GM12891 (cell line): ENCODE measurements around the gene IGLL5.

ENCODE experiments used
- POLR2A ChIP-seq: IDR thresholded peaks from 2 replicates; pipeline ENCODE4 v1.6.1; 2011; ENCODE audit warnings: low read depth, low read length, control low read depth
- POLR2AphosphoS5 ChIP-seq: IDR thresholded peaks from 2 replicates; pipeline ENCODE4 v1.6.1; 2011; ENCODE audit warnings: low read depth, low read length, control low read depth
- TAF1 ChIP-seq: IDR thresholded peaks from 2 replicates; pipeline ENCODE4 v1.6.1; 2011; ENCODE audit warnings: low read depth, low read length, control low read depth

- TF ChIP-seq POLR2AphosphoS5 (no peak), POLR2A (no peak), TAF1 (no peak)
These were observed 29.1 kb upstream of the IGLL5 start for GRCh38 chr22:22858559-22858937.
